ENCODE data around the gene ACOT11. TPM values are rescaled to one million over a fixed set of nuclear protein-coding genes. Genes with fewer than 3 reads are reported as not detected.

ACOT11 gene
- polyA plus RNA-seq, 6 donors from 2014 or later: not detected

DNA sequence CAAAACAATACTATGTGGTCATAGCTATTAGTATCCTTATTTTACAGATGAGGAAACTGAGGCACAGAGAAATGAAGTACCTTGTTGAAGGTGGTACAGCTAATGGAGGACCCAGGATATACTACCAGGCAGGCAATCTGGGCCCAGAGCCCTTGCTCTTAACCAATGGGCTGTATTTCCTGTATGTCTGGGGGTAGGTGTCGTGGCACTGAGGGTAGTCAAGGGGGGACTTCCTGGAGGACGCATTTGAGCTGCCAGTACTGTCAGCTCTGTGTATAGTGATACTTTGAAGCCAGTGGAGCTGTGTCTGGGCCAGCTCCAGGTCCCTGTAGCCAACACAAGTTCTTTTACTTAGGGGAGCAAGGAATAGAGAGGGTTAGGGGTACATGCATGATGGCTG, 40.3 kb downstream of the ACOT11 start:
- Mint-ChIP-seq H3K9me3 (no peaks in the 10 kb centered on the region), H3K4me1 (peaks cover 3 to 6% (median 4%) of the 10 kb centered on the region in 3 donors), H3K4me3 (no peak overlapping the region), H3K27ac (peak overlapping the region in 1 of 6 donors; percentile 44), H3K27me3 (no peaks in the 10 kb centered on the region), H3K36me3 (no peaks in the 10 kb centered on the region)
- no peak for ATAC-seq (ENCODE audit: low read depth in 2 of 2)
- DNase-seq: no peak

DNA sequence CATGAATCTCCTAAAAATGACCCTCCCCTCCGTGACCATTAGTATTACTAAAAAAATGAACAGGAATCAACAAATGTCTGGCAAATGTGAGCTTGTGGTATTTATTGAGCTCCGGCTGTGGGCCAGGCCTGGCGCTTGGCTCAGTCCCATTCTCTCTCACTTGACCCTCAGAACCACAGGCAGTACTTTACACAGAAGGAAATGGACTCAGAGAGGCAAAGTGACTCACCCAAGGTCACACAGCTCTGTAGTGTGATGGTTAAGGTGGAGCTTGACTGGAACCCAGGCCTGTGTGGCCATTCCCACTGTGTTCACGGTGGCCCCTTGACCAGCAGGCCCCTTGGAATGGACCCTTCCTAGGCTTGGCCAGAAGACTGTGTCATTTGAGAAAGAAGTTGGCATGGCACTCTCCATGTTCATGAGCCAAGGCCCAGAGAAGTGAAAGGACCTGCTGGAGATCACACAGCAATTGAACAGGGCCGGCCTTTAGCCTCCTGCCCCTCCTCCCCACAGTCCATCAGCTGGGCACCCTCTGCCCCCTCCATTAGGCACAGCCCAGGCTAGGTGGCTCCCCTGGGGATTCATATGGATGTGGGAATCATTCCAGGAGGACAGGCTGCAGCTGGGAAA, 43.2 kb downstream of the ACOT11 start:
- H3K27me3 Mint-ChIP-seq: no peaks in the 10 kb centered on the region
- no peaks in the 10 kb centered on the region for H3K36me3 Mint-ChIP-seq
- H3K4me3 Mint-ChIP-seq: no peak overlapping the region
- DNase-seq (no peak), ATAC-seq (ENCODE audit: low read depth in 2 of 2) (no peak)
- no peak overlapping the region for H3K27ac Mint-ChIP-seq
- no peaks in the 10 kb centered on the region for H3K9me3 Mint-ChIP-seq
- H3K4me1 Mint-ChIP-seq: peaks cover 3 to 6% (median 4%) of the 10 kb centered on the region in 3 donors

DNA sequence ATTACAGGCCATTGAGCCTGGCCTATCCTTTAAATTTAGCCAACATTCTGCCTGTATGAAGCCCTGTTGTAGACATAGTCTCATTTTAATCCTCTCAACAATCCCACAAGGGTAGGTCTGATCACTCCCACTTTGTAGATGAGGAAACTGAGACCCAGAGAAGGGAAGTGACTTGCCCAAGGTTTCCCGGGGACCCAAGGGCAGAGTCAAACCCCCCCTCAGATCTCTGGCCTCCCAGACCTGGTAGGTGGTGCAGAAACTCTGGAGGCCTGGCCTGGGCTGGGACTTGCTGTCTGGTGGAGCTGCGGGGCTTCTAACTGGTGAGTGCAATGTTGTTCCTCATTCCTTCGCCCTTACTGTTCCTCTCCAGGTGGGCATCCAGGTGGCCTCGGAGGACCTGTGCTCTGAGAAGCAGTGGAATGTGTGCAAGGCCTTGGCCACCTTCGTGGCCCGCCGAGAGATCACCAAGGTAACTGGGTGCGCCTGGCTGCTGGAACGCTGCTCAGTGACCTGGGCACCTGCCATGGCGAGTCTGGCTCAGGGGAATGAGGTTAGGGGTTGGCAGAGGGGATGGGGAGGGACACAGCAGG, 45.6 kb downstream of the ACOT11 start:
- Mint-ChIP-seq H3K9me3 (no peaks in the 10 kb centered on the region), H3K27me3 (no peaks in the 10 kb centered on the region), H3K27ac (no peak overlapping the region), H3K36me3 (peaks cover 0 to 5% of the 10 kb centered on the region in 2 donors), H3K4me3 (no peak overlapping the region), H3K4me1 (no peaks in the 10 kb centered on the region)
- ATAC-seq (ENCODE audit: low read depth in 2 of 2): no peak
- no peak for DNase-seq

DNA sequence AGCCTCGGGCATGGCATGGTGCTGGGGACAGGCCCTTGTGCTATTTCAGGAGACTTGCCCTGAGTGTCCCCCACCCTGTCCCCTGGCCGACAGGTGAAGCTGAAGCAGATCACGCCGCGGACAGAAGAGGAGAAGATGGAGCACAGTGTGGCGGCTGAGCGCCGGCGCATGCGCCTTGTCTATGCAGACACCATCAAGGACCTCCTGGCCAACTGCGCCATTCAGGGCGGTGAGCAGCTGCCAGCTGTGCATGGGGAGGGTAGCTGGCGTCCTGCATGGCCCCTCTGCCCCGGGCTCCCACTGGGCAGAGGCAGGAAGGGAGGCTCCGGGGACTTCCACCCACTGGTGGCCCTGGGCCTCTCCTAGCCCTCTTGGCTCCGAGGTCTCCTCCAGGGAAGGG, 46.4 kb downstream of the ACOT11 start:
- no peak overlapping the region for H3K4me3 Mint-ChIP-seq
- DNase-seq: no peak

DNA sequence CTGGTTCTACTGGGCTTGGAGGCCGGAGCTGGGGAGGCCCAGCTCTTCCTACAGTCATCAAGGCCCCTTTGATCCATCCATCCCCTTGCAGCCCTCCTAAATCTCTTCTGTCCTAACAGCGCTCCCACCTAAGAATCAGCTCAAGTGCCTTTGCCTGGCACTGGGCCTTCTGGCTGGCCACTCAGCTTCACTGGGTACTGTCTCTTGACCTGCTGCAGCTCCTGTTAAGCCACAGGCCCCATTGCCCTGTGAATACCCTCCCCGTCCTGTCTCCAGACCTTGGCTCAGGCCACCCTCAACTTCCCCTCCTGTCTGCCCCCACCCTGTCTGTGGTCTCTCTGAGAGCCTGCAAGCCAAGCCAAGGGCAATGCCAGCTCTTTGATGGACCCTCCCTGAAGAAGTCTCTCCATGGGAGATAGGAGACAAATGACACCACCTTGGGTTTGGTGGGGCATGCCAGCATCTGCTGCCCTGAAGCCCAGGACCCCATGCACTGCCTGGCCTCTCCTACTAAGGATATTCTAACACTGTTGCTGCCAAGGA, 48.0 kb downstream of the ACOT11 start:
- Mint-ChIP-seq H3K27me3 (no peaks in the 10 kb centered on the region), H3K36me3 (peaks cover 0 to 5% of the 10 kb centered on the region in 2 donors), H3K9me3 (no peaks in the 10 kb centered on the region), H3K4me3 (peak overlapping the region in 1 of 8 donors; percentile 6), H3K4me1 (no peaks in the 10 kb centered on the region), H3K27ac (peak overlapping the region in 1 of 6 donors; percentile 42)
- no peak for ATAC-seq (ENCODE audit: low read depth in 2 of 2)
- no peak for DNase-seq

More for the DNA sequence above, 46.4 kb downstream of the ACOT11 start:
- H3K4me1 Mint-ChIP-seq: no peaks in the 10 kb centered on the region
- no peak for ATAC-seq (ENCODE audit: low read depth in 2 of 2)
- H3K9me3 Mint-ChIP-seq: no peaks in the 10 kb centered on the region
- no peaks in the 10 kb centered on the region for H3K27me3 Mint-ChIP-seq
- peaks cover 0 to 5% of the 10 kb centered on the region in 2 donors for H3K36me3 Mint-ChIP-seq
- no peak overlapping the region for H3K27ac Mint-ChIP-seq

DNA sequence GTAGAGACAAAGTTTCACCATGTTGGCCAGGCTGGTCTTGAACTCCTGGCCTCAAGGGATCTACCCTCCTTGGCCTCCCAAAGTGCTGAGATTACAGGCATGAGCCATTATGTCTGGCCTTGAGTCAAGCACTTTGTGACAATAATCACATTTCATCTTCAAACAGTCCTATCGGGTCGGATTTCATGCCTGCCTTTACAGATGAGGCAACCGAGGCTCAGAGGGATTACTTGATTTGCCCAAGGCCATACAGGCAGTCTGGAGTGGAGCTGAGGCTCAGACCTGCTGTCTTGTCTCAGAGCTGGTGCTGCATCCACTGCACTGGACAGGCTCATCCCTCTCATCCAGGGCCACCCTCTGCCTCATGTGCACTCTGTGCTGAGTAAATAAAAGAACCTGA, 48.7 kb downstream of the ACOT11 start:
- ATAC-seq (ENCODE audit: low read depth in 2 of 2) (no peak), DNase-seq (no peak)
- peaks cover 0 to 5% of the 10 kb centered on the region in 2 donors for H3K36me3 Mint-ChIP-seq
- no peak overlapping the region for H3K27ac Mint-ChIP-seq
- H3K4me3 Mint-ChIP-seq: no peak overlapping the region
- H3K4me1 Mint-ChIP-seq: no peaks in the 10 kb centered on the region
- H3K9me3 Mint-ChIP-seq: no peaks in the 10 kb centered on the region
- H3K27me3 Mint-ChIP-seq: no peaks in the 10 kb centered on the region

DNA sequence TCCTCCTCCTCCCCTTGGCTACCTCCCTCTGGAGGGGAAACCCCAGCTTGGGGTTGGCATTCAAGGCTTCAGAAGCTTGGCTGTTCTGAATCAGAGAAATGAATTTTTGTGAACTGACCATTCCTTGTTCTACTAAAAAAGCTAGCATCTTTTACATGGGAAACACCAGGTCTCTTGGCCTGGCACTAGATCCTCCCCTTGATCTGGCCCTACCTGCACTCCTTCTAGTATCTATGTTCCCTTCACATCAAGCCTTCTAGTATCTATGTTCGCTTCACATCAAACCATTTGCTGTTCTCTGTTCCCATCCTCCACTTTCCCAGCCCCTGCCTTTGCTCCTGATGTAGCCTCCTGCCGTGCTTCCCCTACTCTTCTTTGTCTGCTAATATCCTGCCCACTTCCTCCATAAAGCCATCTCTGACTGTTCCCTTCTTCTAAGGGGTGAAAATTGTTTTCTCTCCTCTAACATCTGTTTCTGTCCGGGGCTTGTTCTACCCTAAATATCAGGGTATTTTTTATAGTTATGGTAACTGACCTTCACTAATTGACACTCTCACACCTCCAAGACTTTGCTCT, 49.5 kb downstream of the ACOT11 start:
- H3K27me3 Mint-ChIP-seq: no peaks in the 10 kb centered on the region
- ATAC-seq (ENCODE audit: low read depth in 2 of 2) (no peak), DNase-seq (no peak)
- H3K9me3 Mint-ChIP-seq: no peaks in the 10 kb centered on the region
- H3K27ac Mint-ChIP-seq: peak overlapping the region in 1 of 6 donors; percentile 3
- no peaks in the 10 kb centered on the region for H3K4me1 Mint-ChIP-seq
- H3K36me3 Mint-ChIP-seq: peaks cover 0 to 5% of the 10 kb centered on the region in 2 donors
- H3K4me3 Mint-ChIP-seq: no peak overlapping the region

DNA sequence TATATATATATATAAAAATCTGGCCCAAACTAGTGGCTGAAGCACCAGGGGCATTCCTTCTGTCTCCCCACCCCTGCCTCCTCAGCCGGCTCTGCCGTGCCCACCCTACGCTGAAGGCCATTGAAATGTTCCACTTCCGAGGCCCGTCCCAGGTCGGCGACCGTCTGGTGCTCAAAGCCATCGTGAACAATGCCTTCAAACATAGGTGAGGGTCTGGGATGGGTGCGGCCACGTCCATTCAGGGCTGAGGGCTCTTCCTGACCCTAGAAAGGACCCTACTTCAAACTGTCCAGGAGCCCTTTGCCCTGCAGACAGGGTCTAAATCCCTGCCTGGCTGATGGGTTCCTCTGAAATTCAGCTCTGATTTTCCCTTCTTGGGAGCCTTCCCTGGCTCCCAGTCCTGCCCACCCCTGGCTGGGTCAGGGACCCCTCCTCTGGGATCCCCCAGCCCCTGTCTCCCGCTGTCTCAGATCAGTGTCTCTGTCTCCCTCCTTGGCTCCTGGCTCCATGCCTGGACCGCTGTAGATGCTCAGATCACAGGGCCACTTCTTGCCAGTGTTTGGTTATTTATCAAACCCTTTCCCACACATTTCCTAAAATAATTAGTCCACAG, 51.3 kb downstream of the ACOT11 start:
- DNase-seq (no peak), ATAC-seq (ENCODE audit: low read depth in 2 of 2) (no peak)
- Mint-ChIP-seq H3K27ac (no peak overlapping the region), H3K36me3 (peaks cover 0 to 5% of the 10 kb centered on the region in 2 donors), H3K27me3 (no peaks in the 10 kb centered on the region), H3K4me1 (peaks cover under 1 to 2% (median 1%) of the 10 kb centered on the region in 3 donors), H3K4me3 (no peak overlapping the region), H3K9me3 (no peaks in the 10 kb centered on the region)

DNA sequence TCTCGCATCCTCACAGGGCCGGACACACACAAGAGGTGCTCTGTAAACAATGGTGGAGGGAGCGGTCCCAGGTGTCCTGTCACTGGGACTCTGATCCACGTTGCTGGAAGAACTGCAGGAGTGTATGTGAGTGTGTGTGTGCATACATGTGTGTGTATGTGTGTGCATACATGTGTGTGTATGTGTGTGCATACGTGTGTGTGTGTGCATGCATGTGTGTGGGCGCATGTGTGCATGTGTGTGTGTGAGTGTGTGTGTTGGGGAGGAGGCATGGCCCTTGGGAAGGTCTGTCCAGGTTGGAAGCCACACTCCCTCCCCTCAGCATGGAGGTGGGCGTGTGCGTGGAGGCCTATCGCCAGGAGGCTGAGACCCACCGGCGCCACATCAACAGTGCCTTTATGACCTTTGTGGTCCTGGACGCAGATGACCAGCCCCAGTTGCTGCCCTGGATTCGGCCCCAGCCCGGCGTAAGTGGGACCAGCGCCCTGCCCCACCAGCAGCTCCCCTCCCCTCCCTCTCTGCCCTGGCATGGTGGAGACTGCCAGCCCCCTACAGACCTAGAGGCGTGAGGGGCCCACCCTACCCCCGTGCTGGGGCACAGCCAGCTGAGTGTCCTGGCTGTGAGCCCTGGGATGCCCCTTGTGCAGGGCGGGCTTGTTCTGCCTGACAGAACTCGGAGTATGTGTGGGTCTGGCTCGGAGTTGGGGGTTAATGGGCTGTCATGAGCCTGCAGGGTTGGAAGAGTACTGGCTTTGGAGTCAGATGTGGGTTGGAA, 53.1 kb downstream of the ACOT11 start:
- H3K4me1 Mint-ChIP-seq: peaks cover 7 to 13% (median 8%) of the 10 kb centered on the region in 3 donors
- H3K27me3 Mint-ChIP-seq: peaks cover 0 to 6% (median 0%) of the 10 kb centered on the region in 3 donors
- H3K4me3 Mint-ChIP-seq: peak overlapping the region in 1 of 8 donors; percentile 10
- H3K36me3 Mint-ChIP-seq: peaks cover 0 to 5% of the 10 kb centered on the region in 2 donors
- no peaks in the 10 kb centered on the region for H3K9me3 Mint-ChIP-seq
- peak overlapping the region in 2 of 6 donors; percentile 5 to 12 for H3K27ac Mint-ChIP-seq
- no peak for ATAC-seq (ENCODE audit: low read depth in 2 of 2)
- no peak for DNase-seq

DNA sequence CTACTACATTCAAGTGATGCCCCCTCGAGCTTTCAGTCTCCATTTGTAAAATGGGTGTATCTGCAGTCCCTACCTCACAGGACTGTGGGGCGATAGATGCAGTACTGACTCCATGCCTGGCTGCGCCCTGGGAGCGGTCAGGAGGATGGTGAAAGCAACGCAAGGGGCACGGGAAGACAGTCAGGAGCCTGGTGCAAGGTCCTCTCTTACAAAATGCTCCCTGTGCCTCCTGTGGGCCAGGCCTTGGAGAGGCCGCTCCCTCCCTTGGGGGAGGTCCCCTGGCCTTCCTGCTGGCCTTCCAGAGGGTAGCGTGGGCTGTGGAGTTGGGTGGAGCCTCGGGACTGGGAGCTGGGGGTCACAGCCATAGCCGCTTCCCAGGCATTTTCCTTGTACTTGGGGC, 53.7 kb downstream of the ACOT11 start:
- H3K4me1 Mint-ChIP-seq: peaks cover 7 to 13% (median 8%) of the 10 kb centered on the region in 3 donors
- H3K9me3 Mint-ChIP-seq: no peaks in the 10 kb centered on the region
- peaks cover 0 to 6% (median 0%) of the 10 kb centered on the region in 3 donors for H3K27me3 Mint-ChIP-seq
- peaks cover 0 to 5% of the 10 kb centered on the region in 2 donors for H3K36me3 Mint-ChIP-seq
- no peak overlapping the region for H3K4me3 Mint-ChIP-seq
- no peak for DNase-seq
- H3K27ac Mint-ChIP-seq: no peak overlapping the region
- no peak for ATAC-seq (ENCODE audit: low read depth in 2 of 2)

DNA sequence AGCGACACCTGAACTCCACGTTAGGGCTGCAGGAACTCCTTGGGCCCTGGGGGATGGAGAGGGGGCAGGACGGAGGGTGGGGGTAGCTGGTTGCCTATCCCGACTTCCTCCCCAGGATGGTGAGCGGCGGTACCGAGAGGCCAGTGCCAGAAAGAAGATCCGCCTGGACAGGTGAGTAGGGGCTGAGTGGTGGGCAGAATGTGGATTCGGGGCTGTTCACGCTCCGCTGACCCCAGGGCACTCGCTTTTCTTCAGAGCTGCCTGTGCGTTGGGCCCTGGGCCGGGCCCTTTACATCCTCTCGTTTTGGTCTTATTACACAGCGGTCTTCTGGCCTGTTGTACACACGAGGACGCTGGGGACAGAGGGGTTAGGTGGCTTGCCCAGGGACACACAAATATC, 54.5 kb downstream of the ACOT11 start:
- peaks cover 0 to 3% of the 10 kb centered on the region in 2 donors for H3K36me3 Mint-ChIP-seq
- DNase-seq: no peak
- no peak for ATAC-seq (ENCODE audit: low read depth in 2 of 2)
- H3K4me3 Mint-ChIP-seq: no peak overlapping the region
- peaks cover 7 to 13% (median 8%) of the 10 kb centered on the region in 3 donors for H3K4me1 Mint-ChIP-seq
- peaks cover 0 to 6% (median 0%) of the 10 kb centered on the region in 3 donors for H3K27me3 Mint-ChIP-seq
- H3K27ac Mint-ChIP-seq: no peak overlapping the region
- H3K9me3 Mint-ChIP-seq: no peaks in the 10 kb centered on the region

DNA sequence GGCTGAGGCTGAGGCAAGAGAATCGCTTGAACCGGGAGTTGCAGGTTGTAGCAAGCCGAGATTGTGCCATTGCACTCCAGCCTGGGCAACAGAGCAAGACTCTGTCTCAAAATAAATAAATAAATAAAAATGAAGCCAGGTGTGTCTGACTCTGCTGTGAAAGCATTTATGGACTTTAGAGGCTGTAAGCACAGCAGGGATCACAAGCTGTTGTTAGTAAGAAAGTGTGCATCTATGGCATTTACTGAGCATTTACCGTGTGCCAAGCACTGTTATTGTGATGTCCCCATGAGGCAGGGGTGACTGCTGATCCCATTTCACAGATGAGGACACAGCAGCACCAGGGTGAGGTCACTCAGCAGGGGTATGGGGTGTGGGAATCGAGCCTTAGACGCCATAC, 55.2 kb downstream of the ACOT11 start:
- Mint-ChIP-seq H3K4me1 (peaks cover 7 to 13% (median 8%) of the 10 kb centered on the region in 3 donors), H3K9me3 (no peaks in the 10 kb centered on the region), H3K27me3 (peaks cover 0 to 6% (median 0%) of the 10 kb centered on the region in 3 donors), H3K27ac (no peak overlapping the region), H3K4me3 (no peak overlapping the region), H3K36me3 (no peaks in the 10 kb centered on the region)
- ATAC-seq (ENCODE audit: low read depth in 2 of 2): no peak
- DNase-seq: no peak

DNA sequence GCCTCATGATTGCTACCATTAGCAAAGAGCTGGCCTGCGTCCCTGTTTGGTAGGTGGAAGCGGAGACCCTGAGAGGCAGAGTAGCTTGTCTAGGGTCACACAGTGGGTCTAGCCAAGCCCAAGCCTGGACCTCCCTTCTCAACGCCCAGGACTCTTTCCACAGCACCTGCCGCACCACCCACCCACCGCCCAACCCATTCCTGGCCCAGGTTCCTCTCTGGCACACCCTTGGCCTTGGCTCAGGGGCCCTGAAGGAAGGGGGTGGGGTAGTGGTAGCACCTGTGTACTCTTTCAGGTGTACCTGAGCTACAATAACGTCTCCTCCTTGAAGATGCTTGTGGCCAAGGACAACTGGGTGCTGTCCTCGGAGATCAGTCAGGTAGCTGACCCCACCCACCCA, 56.0 kb downstream of the ACOT11 start:
- Mint-ChIP-seq H3K27me3 (peaks cover 0 to 6% (median 0%) of the 10 kb centered on the region in 3 donors), H3K9me3 (no peaks in the 10 kb centered on the region), H3K4me3 (no peak overlapping the region), H3K4me1 (peaks cover 7 to 13% (median 8%) of the 10 kb centered on the region in 3 donors), H3K27ac (peak overlapping the region in 1 of 6 donors; percentile 21), H3K36me3 (no peaks in the 10 kb centered on the region)
- ATAC-seq (ENCODE audit: low read depth in 2 of 2) (no peak), DNase-seq (no peak)
